GM12875 (cell line): ENCODE data around the gene PITX2.

ENCODE experiments used
- H3K4me3 ChIP-seq: one replicate; pipeline ENCODE4 v1.5.1; 2011; ENCODE audit warnings: low read depth, low read length, control low read depth
- CTCF ChIP-seq: IDR thresholded peaks from 2 replicates; pipeline ENCODE4 v1.5.1; 2011; ENCODE audit warnings: low read depth, mild to moderate bottlenecking, control low read depth, inconsistent platforms, low read length, moderate library complexity, borderline replicate concordance; ENCODE audit not compliant: insufficient read depth

PITX2 gene

GRCh38 chr4:110617075-110617640, 5.7 kb downstream of the PITX2 start:
- no peak for TF ChIP-seq CTCF
- H3K4me3 ChIP-seq: no peak overlapping the region

- no peak overlapping the region for H3K4me3 ChIP-seq
- TF ChIP-seq CTCF: no peak
Measured at GRCh38 chr4:110616238-110617074, 6.4 kb downstream of the PITX2 start.

- no peak overlapping the region for H3K4me3 ChIP-seq
- TF ChIP-seq CTCF: no peak
Measured at GRCh38 chr4:110615353-110616237, 7.3 kb downstream of the PITX2 start.

- TF ChIP-seq CTCF: no peak
- no peak overlapping the region for H3K4me3 ChIP-seq
Measured at GRCh38 chr4:110614976-110615352, 7.9 kb downstream of the PITX2 start.

GRCh38 chr4:110614173-110614963, 8.5 kb downstream of the PITX2 start:
- no peak overlapping the region for H3K4me3 ChIP-seq
- no peak for TF ChIP-seq CTCF

GRCh38 chr4:110613745-110614144, 9.1 kb downstream of the PITX2 start:
- no peak overlapping the region for H3K4me3 ChIP-seq
- TF ChIP-seq CTCF: no peak
